ENCODE measurements around the gene ERP27.

Gene ERP27

DNA sequence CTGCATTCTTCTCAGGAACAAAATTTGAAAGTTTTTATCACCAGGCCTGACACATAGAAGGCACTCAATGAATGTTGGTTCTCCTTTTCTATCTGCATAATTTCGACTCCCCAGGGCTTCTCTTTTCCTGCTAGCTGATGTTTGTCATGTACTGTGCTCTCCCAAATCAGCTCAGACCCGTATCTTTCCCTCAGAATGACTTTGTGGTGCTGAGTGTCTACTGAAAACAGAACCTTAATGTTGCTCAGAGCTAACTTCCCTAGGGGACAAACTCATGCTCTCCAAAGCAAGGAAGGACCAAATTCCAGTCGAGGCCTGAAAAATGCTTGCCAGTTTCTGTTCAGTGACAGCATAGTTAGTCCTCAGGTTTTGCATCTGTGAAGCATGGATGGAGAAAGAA, 21.1 kb upstream of the ERP27 start:
- Histone ChIP-seq H3K9ac (ENCODE audit: low read depth, low read length) (no peak overlapping the region), H3K27me3 (ENCODE audit: insufficient read depth, low read length) (no peaks in the 10 kb centered on the region), H3K36me3 (ENCODE audit: insufficient read depth, low read depth, low read length) (no peaks in the 10 kb centered on the region), H3K9me3 (ENCODE audit: insufficient read depth, low read depth, low read length) (no peaks in the 10 kb centered on the region), H3K4me3 (ENCODE audit: low read length) (no peak overlapping the region), H3K27ac (ENCODE audit: low read length) (no peak overlapping the region), H3K4me1 (ENCODE audit: insufficient read depth, low read length) (no peaks in the 10 kb centered on the region)

DNA sequence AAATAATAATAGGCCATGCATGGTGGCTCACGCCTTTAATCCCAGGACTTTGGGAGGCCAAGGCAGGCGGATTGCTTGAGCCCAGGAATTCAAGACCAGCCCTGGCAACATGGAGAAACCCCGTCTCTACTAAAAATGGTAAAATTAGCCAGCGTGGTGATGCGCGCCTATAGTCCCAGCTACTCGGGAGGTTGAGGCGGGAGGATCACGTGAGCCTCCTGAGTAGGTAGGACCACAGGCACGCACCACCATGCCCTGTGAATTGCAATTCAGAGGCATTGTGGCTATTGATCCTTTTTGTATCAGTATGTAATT, 20.7 kb upstream of the ERP27 start:
- Histone ChIP-seq H3K4me3 (ENCODE audit: low read length) (no peak overlapping the region), H3K9ac (ENCODE audit: low read depth, low read length) (no peak overlapping the region), H3K27ac (ENCODE audit: low read length) (no peak overlapping the region), H3K9me3 (ENCODE audit: insufficient read depth, low read depth, low read length) (no peaks in the 10 kb centered on the region), H3K27me3 (ENCODE audit: insufficient read depth, low read length) (no peaks in the 10 kb centered on the region), H3K4me1 (ENCODE audit: insufficient read depth, low read length) (no peaks in the 10 kb centered on the region), H3K36me3 (ENCODE audit: insufficient read depth, low read depth, low read length) (no peaks in the 10 kb centered on the region)

DNA sequence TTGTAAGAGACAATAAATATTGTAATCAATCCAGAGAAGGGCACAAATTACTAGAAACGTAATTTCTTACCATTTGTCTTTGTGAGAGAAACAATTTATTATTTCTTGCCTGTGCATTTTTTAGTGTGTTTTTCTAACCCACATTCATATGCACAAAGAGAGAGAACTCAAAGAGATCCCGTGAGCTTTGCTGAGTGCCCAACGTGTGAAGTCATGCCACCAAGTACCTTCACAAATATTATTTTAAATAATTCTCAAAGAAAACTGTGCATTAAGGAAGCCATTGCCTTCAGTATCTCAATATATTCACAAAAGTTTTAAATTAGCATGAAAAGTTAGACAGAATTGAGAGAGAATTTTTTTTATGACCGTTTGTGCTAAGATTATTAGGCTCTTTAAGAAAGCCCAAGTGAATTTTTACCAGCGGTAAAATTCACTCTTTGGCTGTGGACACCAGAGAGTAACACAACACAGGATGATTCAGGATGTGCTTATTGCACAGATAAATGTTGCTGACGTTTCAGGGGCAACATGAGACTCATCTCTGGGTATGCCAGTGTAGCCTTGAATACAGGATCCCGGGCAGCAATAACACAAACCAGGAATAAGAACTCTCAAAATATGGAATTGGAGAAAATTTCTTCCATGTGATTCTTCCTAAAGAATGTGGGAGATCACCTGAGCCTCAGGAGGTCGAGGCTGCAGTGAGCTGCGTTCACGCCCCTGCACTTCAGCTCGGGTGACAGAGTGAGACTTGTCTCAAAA, 20.2 kb upstream of the ERP27 start:
- Histone ChIP-seq H3K4me1 (ENCODE audit: insufficient read depth, low read length) (no peaks in the 10 kb centered on the region), H3K9me3 (ENCODE audit: insufficient read depth, low read depth, low read length) (no peaks in the 10 kb centered on the region), H3K27me3 (ENCODE audit: insufficient read depth, low read length) (no peaks in the 10 kb centered on the region), H3K36me3 (ENCODE audit: insufficient read depth, low read depth, low read length) (no peaks in the 10 kb centered on the region), H3K4me3 (ENCODE audit: low read length) (no peak overlapping the region), H3K27ac (ENCODE audit: low read length) (no peak overlapping the region), H3K9ac (ENCODE audit: low read depth, low read length) (no peak overlapping the region)

DNA sequence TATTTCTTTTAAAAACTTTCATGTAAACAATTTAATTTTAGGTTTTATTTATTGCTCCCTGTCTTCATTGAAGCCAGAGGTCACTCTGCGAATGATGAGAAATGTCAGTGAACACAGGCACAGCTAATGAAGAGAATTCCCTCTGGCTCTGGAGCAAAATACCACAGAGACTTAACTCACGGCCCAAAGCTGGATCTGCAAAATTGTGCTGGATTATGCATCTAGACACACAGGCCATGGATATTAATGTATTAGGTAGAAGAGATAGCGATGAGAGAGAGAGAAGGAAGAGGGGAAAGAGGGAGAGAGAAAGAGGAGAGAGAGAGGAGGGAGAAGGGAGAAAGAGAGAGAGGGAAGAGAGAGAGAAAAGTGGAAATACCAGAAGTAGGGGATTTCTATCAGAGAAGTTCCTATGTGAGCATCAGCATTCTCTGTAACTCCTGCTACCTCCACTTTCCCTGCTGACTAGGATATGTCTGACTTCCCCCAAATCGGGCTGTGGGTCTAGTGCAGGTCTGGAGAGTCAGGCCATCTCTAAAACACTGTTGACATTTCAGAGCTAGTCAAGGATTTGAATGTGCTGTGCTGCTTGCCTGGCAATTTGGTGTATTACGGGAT, 19.3 kb upstream of the ERP27 start:
- H3K9ac ChIP-seq (ENCODE audit: low read depth, low read length), result no peak overlapping the region
- H3K36me3 ChIP-seq (ENCODE audit: insufficient read depth, low read depth, low read length), result no peaks in the 10 kb centered on the region
- no peak overlapping the region for H3K4me3 ChIP-seq (ENCODE audit: low read length)
- no peaks in the 10 kb centered on the region for H3K27me3 ChIP-seq (ENCODE audit: insufficient read depth, low read length)
- no peak overlapping the region for H3K27ac ChIP-seq (ENCODE audit: low read length)
- no peaks in the 10 kb centered on the region for H3K9me3 ChIP-seq (ENCODE audit: insufficient read depth, low read depth, low read length)
- H3K4me1 ChIP-seq (ENCODE audit: insufficient read depth, low read length), result no peaks in the 10 kb centered on the region

DNA sequence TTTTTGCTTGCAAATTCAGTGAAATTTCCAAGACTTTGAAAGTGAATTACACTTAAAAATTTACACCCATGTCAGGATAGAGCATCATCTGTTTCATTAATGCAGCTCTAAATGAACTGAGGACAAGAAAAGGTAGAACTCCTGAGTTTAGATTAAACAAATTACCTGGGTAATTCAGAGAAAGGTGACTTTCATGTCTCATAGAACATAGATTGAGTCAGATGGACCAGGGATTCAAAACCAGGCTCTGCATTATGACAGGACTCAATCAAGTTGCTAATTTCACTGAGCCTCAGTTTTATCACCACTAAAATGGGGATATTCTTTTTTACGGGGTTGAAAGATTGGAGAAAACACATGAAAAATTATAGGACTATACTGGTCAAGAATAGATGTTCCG, 18.6 kb upstream of the ERP27 start:
- H3K9ac ChIP-seq (ENCODE audit: low read depth, low read length), result no peak overlapping the region
- no peaks in the 10 kb centered on the region for H3K4me1 ChIP-seq (ENCODE audit: insufficient read depth, low read length)
- H3K9me3 ChIP-seq (ENCODE audit: insufficient read depth, low read depth, low read length), result no peaks in the 10 kb centered on the region
- H3K27ac ChIP-seq (ENCODE audit: low read length), result no peak overlapping the region
- H3K27me3 ChIP-seq (ENCODE audit: insufficient read depth, low read length), result no peaks in the 10 kb centered on the region
- no peak overlapping the region for H3K4me3 ChIP-seq (ENCODE audit: low read length)
- no peaks in the 10 kb centered on the region for H3K36me3 ChIP-seq (ENCODE audit: insufficient read depth, low read depth, low read length)

DNA sequence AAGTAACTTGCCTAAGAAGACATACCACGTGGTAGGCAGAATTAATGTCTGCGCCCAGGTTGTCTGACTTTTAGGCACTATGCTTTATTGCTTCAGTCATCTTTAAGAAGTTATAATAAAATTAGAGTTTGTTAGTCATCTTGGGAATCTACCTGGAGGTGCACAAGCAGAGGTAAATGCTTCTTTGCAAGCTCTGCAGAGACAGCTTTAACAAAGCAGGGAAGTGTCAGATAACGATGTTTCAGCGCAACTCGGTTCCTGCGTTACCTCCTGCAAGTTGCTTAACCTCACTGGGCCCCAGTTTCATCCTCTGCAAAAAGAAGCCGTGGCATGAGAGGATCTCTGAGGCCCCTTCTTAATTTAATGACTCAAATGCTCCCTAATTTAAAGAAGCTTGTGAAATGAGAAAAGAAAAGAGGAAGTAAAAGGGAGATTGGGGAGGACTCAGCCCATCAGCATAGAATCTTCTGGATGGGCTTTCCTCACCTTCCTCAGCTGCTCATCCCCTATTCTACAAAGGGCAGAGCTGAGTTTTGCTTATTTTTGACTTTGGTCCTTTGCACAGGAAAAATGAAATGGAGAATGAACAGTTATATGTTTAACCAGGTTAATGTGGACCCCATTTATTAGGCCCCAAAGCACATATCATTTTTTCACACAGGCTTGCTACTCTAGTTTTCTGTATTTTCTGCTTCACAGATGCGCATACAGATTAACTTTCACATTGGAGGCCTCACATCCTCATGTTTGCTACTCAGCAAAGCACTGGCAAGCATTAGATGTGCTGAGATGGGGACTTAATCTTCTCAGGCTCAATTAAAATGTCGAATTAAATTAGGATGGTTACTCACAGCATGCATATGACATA, 17.9 kb upstream of the ERP27 start:
- no peaks in the 10 kb centered on the region for H3K36me3 ChIP-seq (ENCODE audit: insufficient read depth, low read depth, low read length)
- no peak overlapping the region for H3K27ac ChIP-seq (ENCODE audit: low read length)
- no peaks in the 10 kb centered on the region for H3K9me3 ChIP-seq (ENCODE audit: insufficient read depth, low read depth, low read length)
- no peaks in the 10 kb centered on the region for H3K27me3 ChIP-seq (ENCODE audit: insufficient read depth, low read length)
- no peak overlapping the region for H3K9ac ChIP-seq (ENCODE audit: low read depth, low read length)
- H3K4me3 ChIP-seq (ENCODE audit: low read length), result no peak overlapping the region
- no peaks in the 10 kb centered on the region for H3K4me1 ChIP-seq (ENCODE audit: insufficient read depth, low read length)

DNA sequence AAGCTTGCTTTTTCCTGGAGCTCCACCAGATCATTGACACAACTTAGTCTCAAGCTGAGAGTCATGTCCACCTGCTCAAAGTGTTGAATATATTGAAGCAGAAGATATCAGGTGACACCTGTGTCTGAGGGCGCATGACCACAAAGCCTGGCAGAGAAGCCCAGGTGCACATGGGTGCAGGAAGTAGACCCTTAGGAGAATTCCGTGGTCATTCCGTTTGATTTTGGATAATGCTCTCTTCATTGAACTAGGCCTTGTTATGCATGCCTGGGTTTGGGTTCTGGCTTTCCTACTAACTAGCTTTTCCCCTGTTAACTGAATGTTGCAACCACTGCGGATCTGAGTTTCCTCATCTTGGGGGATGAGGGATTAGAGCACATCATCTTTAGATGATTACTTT, 15.9 kb upstream of the ERP27 start:
- no peaks in the 10 kb centered on the region for H3K9me3 ChIP-seq (ENCODE audit: insufficient read depth, low read depth, low read length)
- H3K27me3 ChIP-seq (ENCODE audit: insufficient read depth, low read length), result no peaks in the 10 kb centered on the region
- H3K36me3 ChIP-seq (ENCODE audit: insufficient read depth, low read depth, low read length), result no peaks in the 10 kb centered on the region
- no peak overlapping the region for H3K9ac ChIP-seq (ENCODE audit: low read depth, low read length)
- H3K4me1 ChIP-seq (ENCODE audit: insufficient read depth, low read length), result no peaks in the 10 kb centered on the region
- H3K4me3 ChIP-seq (ENCODE audit: low read length), result no peak overlapping the region
- H3K27ac ChIP-seq (ENCODE audit: low read length), result no peak overlapping the region

DNA sequence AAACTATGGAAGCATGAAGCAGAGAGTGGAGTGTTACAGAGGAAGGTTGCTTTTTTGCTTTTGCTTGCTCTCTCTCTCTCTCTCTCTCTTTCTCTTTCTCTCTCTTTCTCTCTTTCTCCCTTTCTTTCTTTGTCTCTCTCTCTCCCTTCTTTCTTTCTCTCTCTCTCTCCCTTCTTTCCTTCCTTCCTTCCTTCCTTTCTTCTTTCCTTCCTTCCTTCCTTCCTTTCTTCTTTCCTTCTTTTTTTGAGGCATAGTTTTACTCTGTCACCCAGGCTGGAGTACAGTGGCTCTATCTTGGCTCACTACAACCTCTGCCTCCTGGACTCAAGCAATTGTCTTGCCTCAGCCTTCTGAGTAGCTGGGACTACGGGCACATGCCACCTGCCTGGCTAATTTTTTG, 15.4 kb upstream of the ERP27 start:
- H3K4me3 ChIP-seq (ENCODE audit: low read length), result no peak overlapping the region
- peaks cover 4% of the 10 kb centered on the region; the same call in 1 of the 2 replicates for H3K4me1 ChIP-seq (ENCODE audit: insufficient read depth, low read length)
- H3K9me3 ChIP-seq (ENCODE audit: insufficient read depth, low read depth, low read length), result no peaks in the 10 kb centered on the region
- no peak overlapping the region for H3K27ac ChIP-seq (ENCODE audit: low read length)
- H3K9ac ChIP-seq (ENCODE audit: low read depth, low read length), result no peak overlapping the region
- no peaks in the 10 kb centered on the region for H3K36me3 ChIP-seq (ENCODE audit: insufficient read depth, low read depth, low read length)
- no peaks in the 10 kb centered on the region for H3K27me3 ChIP-seq (ENCODE audit: insufficient read depth, low read length)

DNA sequence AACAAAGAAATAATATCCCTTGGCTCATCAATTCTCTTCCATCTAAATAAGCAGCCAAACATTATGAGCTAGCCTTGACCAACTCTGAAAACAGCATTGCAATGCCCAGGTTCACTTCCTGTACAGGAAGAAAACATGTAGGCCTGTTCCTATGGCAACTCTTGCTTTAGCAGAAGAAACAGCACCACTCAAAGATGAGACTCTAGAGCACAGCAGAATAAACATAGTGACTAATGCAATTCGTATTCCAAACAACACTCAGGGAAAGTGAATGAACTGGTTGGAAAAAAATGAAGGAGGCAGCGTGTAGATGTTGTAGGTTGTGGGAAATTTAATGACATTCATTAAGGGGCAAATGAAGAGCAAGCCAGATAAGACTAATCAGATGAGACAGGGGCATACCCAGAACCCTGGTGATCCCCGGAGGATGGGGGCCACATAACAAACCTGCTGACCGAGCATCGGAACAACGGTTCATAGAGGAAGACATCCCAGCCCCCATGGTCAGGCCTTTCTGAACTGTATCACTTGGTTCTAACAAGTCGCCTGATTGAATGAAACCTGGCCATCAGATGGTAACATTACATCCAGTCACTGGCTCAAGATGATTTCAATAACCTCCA, 14.1 kb upstream of the ERP27 start:
- H3K27ac ChIP-seq (ENCODE audit: low read length), result no peak overlapping the region
- H3K4me3 ChIP-seq (ENCODE audit: low read length), result no peak overlapping the region
- H3K9ac ChIP-seq (ENCODE audit: low read depth, low read length), result no peak overlapping the region
- peaks cover 8% of the 10 kb centered on the region for H3K4me1 ChIP-seq (ENCODE audit: insufficient read depth, low read length)
- no peaks in the 10 kb centered on the region for H3K36me3 ChIP-seq (ENCODE audit: insufficient read depth, low read depth, low read length)
- H3K9me3 ChIP-seq (ENCODE audit: insufficient read depth, low read depth, low read length), result no peaks in the 10 kb centered on the region
- H3K27me3 ChIP-seq (ENCODE audit: insufficient read depth, low read length), result no peaks in the 10 kb centered on the region

DNA sequence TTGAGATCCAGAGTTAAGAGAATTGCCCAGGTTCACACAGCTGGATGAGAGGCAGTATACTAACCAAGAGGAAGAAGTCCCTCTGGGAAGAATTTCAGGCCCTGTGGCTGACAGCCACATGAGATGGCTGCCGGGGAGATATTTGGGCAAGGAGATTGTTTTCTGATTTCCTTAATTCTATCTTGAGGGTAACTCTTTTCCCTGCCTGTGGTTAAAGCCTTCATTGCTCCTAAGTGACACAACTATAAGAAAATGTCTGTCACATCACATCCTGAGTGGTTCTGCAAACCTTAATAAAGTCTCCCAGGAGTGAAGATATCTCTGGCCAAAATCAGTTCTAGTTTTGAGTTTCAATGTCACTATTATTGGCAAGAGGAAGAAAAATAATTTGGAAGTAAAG, 13.5 kb upstream of the ERP27 start:
- H3K9ac ChIP-seq (ENCODE audit: low read depth, low read length), result no peak overlapping the region
- H3K36me3 ChIP-seq (ENCODE audit: insufficient read depth, low read depth, low read length), result no peaks in the 10 kb centered on the region
- H3K27me3 ChIP-seq (ENCODE audit: insufficient read depth, low read length), result no peaks in the 10 kb centered on the region

DNA sequence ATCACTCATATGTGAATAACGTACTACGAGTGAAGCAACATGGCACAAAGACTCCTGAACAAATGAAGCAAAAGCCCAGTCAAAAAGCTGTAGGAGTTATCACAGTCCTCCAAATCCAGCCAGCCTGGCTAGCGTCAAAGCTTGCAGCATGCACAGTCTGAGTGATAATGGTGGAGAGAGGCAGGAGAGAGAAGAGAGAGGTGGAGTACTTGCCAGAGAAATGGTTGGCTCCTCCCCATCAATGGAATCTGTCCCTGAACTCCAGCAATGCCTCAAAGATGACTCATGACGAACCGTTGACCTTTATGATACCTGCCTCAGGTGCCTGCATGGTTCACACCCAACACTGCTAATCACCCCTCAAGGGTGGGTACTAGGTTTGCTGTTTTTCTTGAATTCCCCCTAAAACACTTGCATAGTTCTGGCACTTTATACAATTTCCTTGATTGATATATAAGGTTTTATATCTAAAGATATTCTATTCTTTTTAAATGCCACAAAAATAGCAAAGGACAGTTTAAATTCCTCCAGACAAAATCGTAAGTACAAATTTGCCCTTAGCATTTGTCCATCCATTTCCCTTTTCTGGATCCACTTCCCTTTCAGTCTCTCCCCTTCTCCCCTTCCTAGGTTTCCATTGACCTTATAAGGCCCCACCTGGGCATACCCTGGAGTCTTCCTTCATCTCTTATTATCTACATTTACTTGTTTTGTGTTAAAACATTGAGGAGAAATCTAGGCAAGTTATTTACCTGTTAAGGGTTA, 12.8 kb upstream of the ERP27 start:
- H3K27ac ChIP-seq (ENCODE audit: low read length), result no peak overlapping the region
- no peak overlapping the region for H3K4me3 ChIP-seq (ENCODE audit: low read length)
- H3K9me3 ChIP-seq (ENCODE audit: insufficient read depth, low read depth, low read length), result no peaks in the 10 kb centered on the region
- H3K9ac ChIP-seq (ENCODE audit: low read depth, low read length), result no peak overlapping the region
- no peaks in the 10 kb centered on the region for H3K36me3 ChIP-seq (ENCODE audit: insufficient read depth, low read depth, low read length)
- H3K27me3 ChIP-seq (ENCODE audit: insufficient read depth, low read length), result no peaks in the 10 kb centered on the region
- H3K4me1 ChIP-seq (ENCODE audit: insufficient read depth, low read length), result peaks cover 8% of the 10 kb centered on the region

More for the DNA sequence above, 13.5 kb upstream of the ERP27 start:
- H3K27ac ChIP-seq (ENCODE audit: low read length), result no peak overlapping the region
- peaks cover 8% of the 10 kb centered on the region for H3K4me1 ChIP-seq (ENCODE audit: insufficient read depth, low read length)
- H3K9me3 ChIP-seq (ENCODE audit: insufficient read depth, low read depth, low read length), result no peaks in the 10 kb centered on the region
- H3K4me3 ChIP-seq (ENCODE audit: low read length), result no peak overlapping the region

Data from iPS-20b (cell line).